GM12892 (cell line): ENCODE measurements around the gene WWC2.

Experiments
- POLR2A ChIP-seq: IDR thresholded peaks from 2 replicates; pipeline ENCODE4 v1.6.1; 2011; ENCODE audit warnings: low read depth, low read length, control low read depth
- POLR2AphosphoS5 ChIP-seq: IDR thresholded peaks from 2 replicates; pipeline ENCODE4 v1.6.1; 2011; ENCODE audit warnings: low read depth, low read length, control low read depth
- TAF1 ChIP-seq: IDR thresholded peaks from 2 replicates; pipeline ENCODE4 v1.6.1; 2011; ENCODE audit warnings: low read depth, mild to moderate bottlenecking, control low read depth, low read length, borderline replicate concordance

DNA sequence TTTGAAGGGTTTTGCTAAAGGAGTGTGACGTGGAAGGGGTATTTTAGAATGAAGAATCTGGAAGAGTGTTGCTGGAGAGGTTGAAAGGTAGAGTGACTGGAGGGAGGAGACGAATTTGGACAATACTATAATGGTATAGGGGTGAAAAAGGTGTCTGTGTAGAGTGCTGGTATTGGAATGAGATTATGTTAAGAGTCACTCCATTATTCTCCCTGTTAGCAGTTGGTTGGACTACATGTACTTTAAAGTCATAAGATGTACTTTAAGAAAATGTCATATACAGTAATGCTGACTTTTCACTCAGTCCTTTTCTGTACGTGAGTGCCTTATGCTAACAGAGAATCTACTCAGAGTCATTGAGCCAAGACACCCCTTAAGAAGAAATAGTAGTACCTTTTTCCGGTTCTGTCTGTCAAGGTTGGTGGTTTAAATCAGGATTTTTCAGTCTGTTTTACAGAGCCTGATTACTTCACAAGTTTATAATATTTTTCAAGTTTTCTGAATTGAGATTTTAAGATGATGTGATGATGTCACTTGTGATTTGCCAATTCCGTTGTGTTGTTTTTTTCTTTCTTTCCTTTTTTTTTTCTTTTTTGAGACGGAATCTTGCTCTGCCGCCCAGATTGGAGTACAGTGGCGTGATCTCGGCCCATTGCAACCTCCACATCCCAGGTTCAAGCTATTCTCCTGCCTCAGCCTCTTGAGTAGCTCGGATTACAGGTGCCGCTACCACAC is 56.6 kb downstream of the WWC2 start:
- TF ChIP-seq TAF1 (no peak), POLR2AphosphoS5 (no peak), POLR2A (no peak)
